T-helper 22 cell (primary cell): ENCODE measurements around the gene NHERF2.
"Not testable (repeated sequence)": the region's sequence is repeated elsewhere in the genome, so short reads cannot be mapped to it uniquely, and the experiment has no call there.

Source experiments
- DNase-seq: peaks from one replicate; pipeline ENCODE4 v3.0.0-alpha.2; 2020; ENCODE audit warnings: low read depth

NHERF2 gene

GRCh38 chr16:2028146-2028545, 1.4 kb downstream of the NHERF2 start:
- no peak for DNase-seq

- no peak for DNase-seq
Observed at GRCh38 chr16:2028620-2029220, 2.0 kb downstream of the NHERF2 start.

- DNase-seq: no peak
Observed at GRCh38 chr16:2029350-2029749, 2.6 kb downstream of the NHERF2 start.

- DNase-seq: no peak
Observed at GRCh38 chr16:2030036-2030435, 3.3 kb downstream of the NHERF2 start.

DNA sequence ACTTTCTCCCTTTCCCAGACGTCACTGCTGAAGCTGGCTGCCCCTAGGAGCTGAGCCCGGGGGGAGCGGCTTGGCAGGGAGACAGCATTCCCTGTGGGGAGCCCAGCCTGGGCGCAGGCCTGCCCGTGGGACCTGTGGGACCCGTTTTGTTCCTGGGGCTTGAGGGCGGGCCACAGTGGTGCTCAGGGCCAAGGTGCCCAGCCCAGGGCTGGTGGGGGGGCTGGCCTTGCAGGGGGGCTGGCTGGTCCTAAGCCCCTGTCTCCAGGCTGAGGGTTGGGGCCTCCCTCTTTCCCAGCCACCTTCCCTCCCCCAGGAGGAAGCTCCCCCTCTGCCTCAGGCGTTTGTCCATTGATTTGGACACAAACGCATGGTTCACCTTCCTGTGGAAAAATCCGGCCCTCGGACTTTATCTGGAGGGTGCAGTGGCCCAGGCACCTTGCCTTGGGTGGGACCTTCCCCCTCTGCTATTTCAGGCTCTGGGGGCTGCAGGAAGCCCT, 4.4 kb downstream of the NHERF2 start:
- DNase-seq: no peak

DNA sequence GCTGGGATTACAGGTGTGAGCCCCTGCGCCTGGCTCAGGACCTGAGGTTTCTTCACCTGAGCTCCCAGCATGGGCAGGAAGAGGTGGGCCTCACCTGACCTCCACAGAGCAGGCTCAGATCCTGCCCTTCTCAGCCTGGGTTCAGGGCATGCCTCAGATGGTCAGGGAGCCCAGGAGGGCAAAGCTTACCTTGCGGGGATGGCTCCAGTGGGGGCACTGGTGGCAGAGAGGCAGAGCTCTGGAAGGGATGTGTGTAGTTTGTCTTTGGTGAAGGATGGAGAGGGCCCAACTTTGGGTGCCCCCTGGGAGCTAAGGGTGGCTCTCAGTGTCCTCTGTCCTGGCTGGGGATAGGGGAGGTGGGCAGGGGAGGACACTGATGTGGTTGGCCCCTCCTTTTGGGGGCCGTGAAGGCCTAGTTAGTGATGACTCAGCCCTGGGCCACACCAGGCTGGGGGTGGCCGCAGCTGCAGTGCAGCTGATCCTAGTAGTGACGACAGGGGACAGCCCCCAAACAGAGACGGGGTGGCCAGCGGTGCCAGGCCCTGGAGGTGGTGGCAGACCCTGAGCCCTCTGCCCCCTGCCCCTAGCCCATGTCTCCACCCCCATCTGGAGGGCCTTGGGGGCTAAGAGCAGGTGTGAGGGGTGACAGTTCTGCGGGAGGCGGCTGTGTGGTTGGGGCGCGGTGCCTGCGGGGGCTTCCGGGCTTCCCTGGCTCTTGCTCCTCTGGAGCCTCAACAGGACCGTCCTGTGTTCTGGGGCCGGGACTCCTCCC, 5.8 kb downstream of the NHERF2 start:
- no peak for DNase-seq

- no peak for DNase-seq
Observed at GRCh38 chr16:2033057-2033908, 6.6 kb downstream of the NHERF2 start.

GRCh38 chr16:2033909-2034695, 7.4 kb downstream of the NHERF2 start:
- not testable (repeated sequence) for DNase-seq

- no peak for DNase-seq
Observed at GRCh38 chr16:2034696-2035430, 8.2 kb downstream of the NHERF2 start.

- no peak for DNase-seq
Observed at GRCh38 chr16:2035431-2036199, 8.9 kb downstream of the NHERF2 start.

DNA sequence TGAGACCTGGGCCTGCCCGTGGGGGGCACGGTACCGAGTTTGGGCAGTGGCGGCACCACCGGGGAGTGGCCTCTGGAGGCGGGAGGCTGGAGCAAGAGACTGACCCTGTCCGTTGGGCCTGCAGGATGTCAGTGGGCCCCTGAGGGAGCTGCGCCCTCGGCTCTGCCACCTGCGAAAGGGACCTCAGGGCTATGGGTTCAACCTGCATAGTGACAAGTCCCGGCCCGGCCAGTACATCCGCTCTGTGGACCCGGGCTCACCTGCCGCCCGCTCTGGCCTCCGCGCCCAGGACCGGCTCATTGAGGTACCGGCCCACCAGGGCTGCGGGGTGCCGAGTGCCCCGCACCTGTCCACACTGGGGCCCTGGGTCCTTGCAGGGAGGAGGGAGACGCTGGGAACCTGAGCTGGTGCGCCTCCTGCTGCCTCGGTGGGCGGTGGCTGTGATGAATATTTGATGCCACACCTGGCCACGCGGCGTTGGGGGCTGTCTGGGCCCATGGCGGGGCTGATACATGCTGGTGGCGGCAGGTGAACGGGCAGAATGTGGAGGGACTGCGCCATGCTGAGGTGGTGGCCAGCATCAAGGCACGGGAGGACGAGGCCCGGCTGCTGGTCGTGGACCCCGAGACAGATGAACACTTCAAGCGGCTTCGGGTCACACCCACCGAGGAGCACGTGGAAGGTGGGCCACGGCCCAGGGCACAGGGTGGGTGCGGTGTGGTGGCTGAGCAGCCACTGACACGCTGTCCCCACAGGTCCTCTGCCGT, 9.7 kb downstream of the NHERF2 start:
- no peak for DNase-seq

DNA sequence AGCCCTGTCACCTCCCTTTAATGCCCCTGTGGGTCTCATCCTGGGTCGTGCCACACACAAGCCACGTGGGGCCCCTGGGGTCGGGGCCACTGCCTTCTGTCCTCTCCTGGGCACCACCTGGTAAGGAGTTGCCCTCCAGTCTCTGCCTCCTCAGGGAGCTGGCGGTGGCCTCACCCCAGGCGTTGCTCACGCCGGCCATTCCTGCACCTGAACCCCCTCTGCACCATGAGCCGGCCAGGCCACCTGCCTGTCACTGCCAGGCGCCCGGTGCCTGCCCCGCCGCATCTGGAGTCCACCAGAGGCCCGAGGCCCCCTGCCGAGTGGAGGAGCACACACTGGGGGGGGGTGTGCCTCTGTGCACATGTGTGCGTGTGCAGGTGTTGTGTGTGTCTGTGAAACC, 10.4 kb downstream of the NHERF2 start:
- no peak for DNase-seq

DNA sequence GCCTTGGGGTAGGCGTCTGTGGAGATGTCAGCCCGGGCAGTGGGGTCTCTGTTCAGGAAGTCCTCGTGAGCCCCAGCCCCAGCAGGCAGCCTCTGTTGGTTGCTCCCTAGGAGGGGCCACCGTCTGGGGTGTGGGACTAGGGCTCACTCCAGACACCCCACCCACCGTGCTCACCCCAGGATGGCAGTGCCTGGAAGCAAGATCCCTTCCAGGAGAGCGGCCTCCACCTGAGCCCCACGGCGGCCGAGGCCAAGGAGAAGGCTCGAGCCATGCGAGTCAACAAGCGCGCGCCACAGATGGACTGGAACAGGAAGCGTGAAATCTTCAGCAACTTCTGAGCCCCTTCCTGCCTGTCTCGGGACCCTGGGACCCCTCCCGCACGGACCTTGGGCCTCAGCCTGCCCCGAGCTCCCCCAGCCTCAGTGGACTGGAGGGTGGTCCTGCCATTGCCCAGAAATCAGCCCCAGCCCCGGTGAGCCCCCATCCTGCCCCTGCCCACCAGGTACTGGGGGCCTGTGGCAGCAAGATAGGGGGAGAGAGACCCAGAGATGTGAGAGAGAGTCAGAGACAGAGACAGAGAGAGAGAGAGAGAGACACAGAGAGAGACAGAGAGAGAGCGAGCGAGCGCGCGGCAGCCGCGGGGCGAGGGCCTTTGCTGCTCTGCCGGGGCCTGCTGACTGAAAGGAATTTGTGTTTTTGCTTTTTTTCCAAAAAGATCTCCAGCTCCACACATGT, 11.1 kb downstream of the NHERF2 start:
- no peak for DNase-seq

- DNase-seq: no peak
Observed at GRCh38 chr16:2038382-2039231, 11.9 kb downstream of the NHERF2 start.

- no peak for DNase-seq
Observed at GRCh38 chr16:2039274-2040031, 12.8 kb downstream of the NHERF2 start.

DNA sequence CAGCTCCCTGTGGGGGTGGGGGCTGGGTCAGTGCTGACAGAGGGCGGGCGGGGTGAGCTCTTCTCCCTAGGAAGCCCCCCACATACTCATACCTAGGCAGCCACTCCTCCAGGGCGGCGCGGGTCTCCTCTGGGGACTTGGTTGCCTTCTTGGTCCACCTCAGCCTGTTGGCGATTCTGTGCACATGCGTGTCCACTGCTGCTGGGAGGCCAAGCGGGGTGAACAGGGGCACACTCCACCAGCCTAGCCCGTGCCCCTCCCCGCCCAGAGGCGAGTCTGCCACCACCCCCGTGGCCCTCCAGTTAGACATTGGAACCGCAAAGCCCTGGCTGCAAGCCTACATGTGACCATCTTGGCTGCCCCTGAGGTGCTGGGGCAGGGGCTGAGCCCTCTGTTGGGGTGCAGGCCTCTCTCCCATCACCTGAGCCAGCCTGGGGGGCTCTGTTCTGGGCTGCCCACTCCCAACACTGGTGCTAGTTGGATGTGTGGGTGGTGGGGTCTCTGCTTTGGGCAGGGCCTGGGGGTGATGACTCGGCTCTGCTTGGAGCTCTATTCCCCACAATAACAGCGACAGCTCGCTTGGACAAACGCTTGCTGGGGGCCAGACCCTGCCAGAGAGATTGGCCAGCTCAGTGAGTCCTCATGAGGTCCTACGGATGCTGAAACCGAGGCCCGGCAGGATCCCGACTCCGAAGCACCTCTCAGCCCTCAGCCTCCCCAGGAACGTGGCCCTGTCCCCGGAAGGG, 13.5 kb downstream of the NHERF2 start:
- no peak for DNase-seq
